Islet precursor cell (in vitro differentiated cells): Measurements from ENCODE around the gene CMTM3.
"Not testable (repeated sequence)": the region's sequence is repeated elsewhere in the genome, so short reads cannot be mapped to it uniquely, and the experiment has no call there.

Experiments
- DNase-seq: peaks from one replicate; pipeline ENCODE4 v3.0.0-alpha.2; 2018

The CMTM3 gene

GRCh38 chr16:66610111-66610820, 5.8 kb downstream of the CMTM3 start:
- DNase-seq, result no peak

GRCh38 chr16:66611911-66612310, 7.4 kb downstream of the CMTM3 start:
- not testable (repeated sequence) for DNase-seq

GRCh38 chr16:66612422-66612821, 7.9 kb downstream of the CMTM3 start:
- DNase-seq, result no peak

- DNase-seq, result no peak
Measured at GRCh38 chr16:66614161-66614802, 9.8 kb downstream of the CMTM3 start.

- no peak for DNase-seq
Measured at GRCh38 chr16:66616169-66616568, 11.7 kb downstream of the CMTM3 start.

GRCh38 chr16:66616592-66616991, 12.1 kb downstream of the CMTM3 start:
- no peak for DNase-seq

GRCh38 chr16:66617010-66617434, 12.5 kb downstream of the CMTM3 start:
- DNase-seq, result no peak

GRCh38 chr16:66617728-66618127, 13.2 kb downstream of the CMTM3 start:
- peak; percentile 62 for DNase-seq

GRCh38 chr16:66618588-66619375, 14.3 kb downstream of the CMTM3 start:
- DNase-seq, result no peak

- no peak for DNase-seq
Measured at GRCh38 chr16:66619534-66620428, 15.3 kb downstream of the CMTM3 start.

- DNase-seq, result no peak
Measured at GRCh38 chr16:66620429-66620795, 15.9 kb downstream of the CMTM3 start.

GRCh38 chr16:66621973-66622372, 17.5 kb downstream of the CMTM3 start:
- DNase-seq, result no peak

GRCh38 chr16:66622863-66623262, 18.4 kb downstream of the CMTM3 start:
- DNase-seq, result no peak

GRCh38 chr16:66623755-66624154, 19.3 kb downstream of the CMTM3 start:
- no peak for DNase-seq

GRCh38 chr16:66627611-66628378, 23.3 kb downstream of the CMTM3 start:
- not testable (repeated sequence) for DNase-seq

GRCh38 chr16:66629856-66630255, 25.4 kb downstream of the CMTM3 start:
- no peak for DNase-seq

- not testable (repeated sequence) for DNase-seq
Measured at GRCh38 chr16:66630561-66631260, 26.2 kb downstream of the CMTM3 start.

- not testable (repeated sequence) for DNase-seq
Measured at GRCh38 chr16:66631558-66631957, 27.1 kb downstream of the CMTM3 start.

- no peak for DNase-seq
Measured at GRCh38 chr16:66634527-66635196, 30.2 kb downstream of the CMTM3 start.

GRCh38 chr16:66635406-66635805, 30.9 kb downstream of the CMTM3 start:
- DNase-seq, result no peak

GRCh38 chr16:66636199-66636598, 31.7 kb downstream of the CMTM3 start:
- DNase-seq, result no peak
